ENCODE data around the gene KDM4E.

The KDM4E gene

GRCh38 chr11:95054356-95054755, 29.3 kb downstream of the KDM4E start:
- DNase-seq: no peak

- DNase-seq: no peak
Measured at GRCh38 chr11:95055283-95055897, 30.3 kb downstream of the KDM4E start.

GRCh38 chr11:95057959-95058358, 32.9 kb downstream of the KDM4E start:
- DNase-seq: no peak

GRCh38 chr11:95058621-95059020, 33.6 kb downstream of the KDM4E start:
- DNase-seq: no peak

- no peak for DNase-seq
Measured at GRCh38 chr11:95059046-95059445, 34.0 kb downstream of the KDM4E start.

DNA sequence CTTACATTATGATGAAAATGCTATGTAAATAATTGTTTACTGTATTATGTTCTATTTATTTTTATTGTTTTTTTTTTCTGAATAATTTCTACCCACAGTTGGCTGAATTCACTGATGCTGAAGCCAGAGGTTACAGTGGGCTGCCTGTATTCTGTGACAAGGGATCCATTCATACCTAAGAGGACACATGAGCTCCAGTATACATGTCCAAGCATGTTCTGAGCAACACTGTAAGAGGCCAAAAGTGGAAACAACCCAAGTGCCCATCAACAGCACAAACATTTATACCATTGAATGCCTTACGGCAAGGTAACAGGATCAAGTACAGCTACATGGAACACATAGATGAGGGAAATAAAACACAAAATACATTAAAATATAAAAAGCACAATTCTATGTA, 40.3 kb downstream of the KDM4E start:
- DNase-seq: no peak

GRCh38 chr11:95066716-95067038, 41.6 kb downstream of the KDM4E start, which contains the start of gene SRSF8:
SRSF8 (plus strand) TSS chr11:95066919; CDS start chr11:95067227, 308 bp downstream.
- no peak for DNase-seq

GRCh38 chr11:95067039-95067840, 42.2 kb downstream of the KDM4E start:
- DNase-seq: peak; percentile 68

DNA sequence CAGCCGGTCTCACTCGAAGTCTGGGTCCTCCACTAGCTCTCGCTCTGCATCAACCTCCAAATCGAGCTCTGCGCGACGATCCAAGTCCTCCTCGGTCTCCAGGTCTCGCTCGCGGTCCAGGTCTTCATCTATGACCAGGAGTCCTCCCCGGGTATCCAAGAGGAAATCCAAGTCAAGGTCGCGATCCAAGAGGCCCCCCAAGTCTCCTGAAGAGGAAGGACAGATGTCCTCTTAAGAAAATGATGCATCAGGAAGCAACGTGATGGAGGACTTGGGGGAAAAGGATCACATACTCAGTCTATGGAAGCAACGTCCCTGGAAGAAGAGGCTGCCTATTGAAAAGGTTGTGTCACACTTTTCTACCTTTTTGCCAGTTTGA, 42.8 kb downstream of the KDM4E start:
- no peak for DNase-seq

GRCh38 chr11:95068549-95068948, 43.5 kb downstream of the KDM4E start:
- DNase-seq: peak; percentile 91

GRCh38 chr11:95070471-95070870, 45.4 kb downstream of the KDM4E start:
- DNase-seq: no peak

GRCh38 chr11:95072948-95073347, 47.9 kb downstream of the KDM4E start:
- no peak for DNase-seq

GRCh38 chr11:95074792-95075563, 49.9 kb downstream of the KDM4E start:
- no peak for DNase-seq

DNA sequence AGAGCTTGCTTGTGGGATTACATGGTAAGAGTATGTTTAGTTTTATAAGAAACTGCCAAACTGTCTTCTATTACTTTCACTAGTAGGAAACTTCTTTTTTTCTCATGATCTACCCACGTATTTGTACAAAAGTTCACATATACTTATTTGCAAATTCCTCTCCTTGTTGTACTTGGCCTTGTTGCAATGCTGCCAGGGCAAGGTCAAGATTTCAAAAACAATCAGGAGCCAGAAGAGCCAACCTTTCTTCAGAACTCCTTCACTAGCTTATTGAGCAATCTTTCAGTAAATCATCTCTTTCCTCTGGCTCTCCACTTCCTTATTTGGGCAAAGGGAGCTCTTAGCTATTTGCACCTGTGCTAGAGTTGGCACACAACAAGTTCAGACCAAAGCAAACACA, 51.4 kb downstream of the KDM4E start:
- DNase-seq: no peak

GRCh38 chr11:95076981-95077380, 51.9 kb downstream of the KDM4E start:
- no peak for DNase-seq

All from CD4-positive, alpha-beta T cell treated with Interleukin-4 for 4 hours (primary cell).